IMR-90 (cell line): ENCODE results near the gene PGF. TPM values are rescaled to one million over a fixed set of nuclear protein-coding genes. Genes with fewer than 3 reads are reported as not detected.
A peak's percentile ranks its signal among the peaks of the same experiment; 100 is the strongest.

ENCODE experiments used
- ATAC-seq: fragments of 200-7000 bp; cut with Tn5 transposase; 2 replicates; pipeline ENCODE4 v1.9.1; 2020; ENCODE audit warnings: low read depth, mild to moderate bottlenecking, moderate library complexity
- BruUV-seq: library from RNA; stranded (reverse); fragments of 400-500 nt; replicated peaks from 2 replicates; lab custom pipeline; 2021; lab: Mats Ljungman, UMichigan
- CTCF ChIA-PET: fragments of 300-600 bp; formaldehyde crosslinking; extraction: SDS; loops from one replicate; lab custom pipeline; 2021; ENCODE audit warnings: antibody characterized with exemption; lab: Yijun Ruan, JAX
- POLR2A ChIA-PET: fragments of 300-600 bp; sonication (Branson Sonifier 250); formaldehyde crosslinking; loops from one replicate; lab custom pipeline; 2022; ENCODE audit warnings: antibody characterized with exemption; ENCODE audit not compliant: unreplicated experiment; lab: Charles Lee
- DNase-seq: peaks from one replicate; pipeline ENCODE4 v3.0.0; 2013
- H2AFZ ChIP-seq: replicated peaks from 2 replicates; pipeline ENCODE3; 2013; ENCODE audit warnings: low read length, mild to moderate bottlenecking; ENCODE audit not compliant: poor library complexity
- H2AK5ac ChIP-seq: 2 replicates; pipeline ENCODE4 v1.6.1; 2013; ENCODE audit warnings: low read depth, low read length, inconsistent platforms
- H2AK9ac ChIP-seq: replicated peaks from 2 replicates; pipeline ENCODE3; 2013; ENCODE audit warnings: mild to moderate bottlenecking, low read depth, low read length, moderate library complexity; ENCODE audit not compliant: poor library complexity
- H2BK120ac ChIP-seq: 2 replicates; pipeline ENCODE4 v1.6.1; 2013; ENCODE audit warnings: low read depth, low read length, inconsistent platforms
- H2BK15ac ChIP-seq: 3 replicates; pipeline ENCODE4 v1.6.1; 2013; ENCODE audit warnings: low read depth, low read length, inconsistent platforms
- H2BK20ac ChIP-seq: 2 replicates; pipeline ENCODE4 v1.6.1; 2013; ENCODE audit warnings: low read depth, mild to moderate bottlenecking, inconsistent platforms, low read length, moderate library complexity
- H2BK5ac ChIP-seq: 2 replicates; pipeline ENCODE4 v1.6.1; 2013; ENCODE audit warnings: mild to moderate bottlenecking, low read depth, low read length, inconsistent platforms; ENCODE audit not compliant: poor library complexity, severe bottlenecking
- H3K14ac ChIP-seq: replicated peaks from 2 replicates; pipeline ENCODE4 v1.6.1; 2013; ENCODE audit warnings: low read depth, low read length, inconsistent platforms
- H3K18ac ChIP-seq: 2 replicates; pipeline ENCODE4 v1.6.1; 2013; ENCODE audit warnings: low read depth, low read length, control low read depth
- H3K23ac ChIP-seq: 2 replicates; pipeline ENCODE4 v1.6.1; 2013; ENCODE audit warnings: low read depth, low read length, inconsistent platforms
- H3K27ac ChIP-seq: 2 replicates; pipeline ENCODE4 v1.5.1; 2013; ENCODE audit warnings: mild to moderate bottlenecking, control low read depth, low read length; ENCODE audit not compliant: insufficient read depth
- H3K27me3 ChIP-seq: 2 replicates; pipeline ENCODE4 v1.6.1; 2013; ENCODE audit warnings: low read length; ENCODE audit not compliant: control insufficient read depth, insufficient read depth
- H3K36me3 ChIP-seq: 2 replicates; pipeline ENCODE4 v1.6.1; 2013; ENCODE audit warnings: low read length, mixed read lengths; ENCODE audit not compliant: control insufficient read depth, insufficient read depth
- H3K4ac ChIP-seq: 2 replicates; pipeline ENCODE4 v1.6.1; 2013; ENCODE audit warnings: low read depth, low read length, inconsistent platforms
- H3K4me1 ChIP-seq: 2 replicates; pipeline ENCODE4 v1.6.1; 2013; ENCODE audit warnings: low read length, mixed read lengths; ENCODE audit not compliant: control insufficient read depth, insufficient read depth
- H3K4me2 ChIP-seq: 2 replicates; pipeline ENCODE4 v1.6.1; 2013; ENCODE audit warnings: low read depth, mild to moderate bottlenecking, control low read depth, low read length, moderate library complexity
- H3K4me3 ChIP-seq: 2 replicates; pipeline ENCODE4 v1.5.1; 2013; ENCODE audit warnings: low read depth, mild to moderate bottlenecking, control low read depth, low read length, moderate library complexity; ENCODE audit not compliant: insufficient read depth
- H3K56ac ChIP-seq: 2 replicates; pipeline ENCODE4 v1.6.1; 2013; ENCODE audit warnings: low read length, inconsistent platforms; ENCODE audit not compliant: insufficient read depth; ENCODE audit errors: extremely low read depth
- H3K79me1 ChIP-seq, 2 experiments: 2 replicates each; pipeline ENCODE4 v1.6.1; 2013; ENCODE audit warnings: low read length in 2 of 2, inconsistent platforms in 1 of 2, low read depth in 1 of 2
- H3K9ac ChIP-seq: 2 replicates; pipeline ENCODE4 v1.6.1; 2013; ENCODE audit warnings: low read depth, low read length, control low read depth
- H3K9me1 ChIP-seq: 2 replicates; pipeline ENCODE4 v1.6.1; 2013; ENCODE audit warnings: low read length, inconsistent platforms; ENCODE audit not compliant: insufficient read depth
- H3K9me3 ChIP-seq: 2 replicates; pipeline ENCODE4 v1.6.1; 2013; ENCODE audit warnings: low read length; ENCODE audit not compliant: control insufficient read depth, insufficient read depth
- H4K20me1 ChIP-seq: 2 replicates; pipeline ENCODE4 v1.6.1; 2013; ENCODE audit warnings: low read length, inconsistent platforms; ENCODE audit not compliant: insufficient read depth
- H4K5ac ChIP-seq: 2 replicates; pipeline ENCODE4 v1.6.1; 2013; ENCODE audit warnings: mild to moderate bottlenecking, low read depth, low read length, control low read depth
- H4K8ac ChIP-seq, 2 experiments: 2 replicates each; pipeline ENCODE4 v1.6.1; 2013; ENCODE audit warnings: low read depth in 2 of 2, low read length in 2 of 2, control low read depth in 1 of 2, inconsistent platforms in 1 of 2
- H4K91ac ChIP-seq: 2 replicates; pipeline ENCODE4 v1.6.1; 2013; ENCODE audit warnings: low read depth, low read length, inconsistent platforms; ENCODE audit not compliant: insufficient read depth
- BHLHE40 ChIP-seq: fragments of 150-350 bp; IDR thresholded peaks from 2 replicates; pipeline ENCODE4 v1.6.1; 2016; ENCODE audit warnings: mild to moderate bottlenecking, low read depth, low read length
- CEBPB ChIP-seq: IDR thresholded peaks from 2 replicates; pipeline ENCODE4 v1.6.1; 2012; ENCODE audit warnings: low read depth, low read length, improper control_type of control experiment
- CHD1 ChIP-seq: IDR thresholded peaks from 2 replicates; pipeline ENCODE4 v1.6.1; 2012; ENCODE audit warnings: low read depth, low read length, improper control_type of control experiment
- FOS ChIP-seq: fragments of 150-350 bp; IDR thresholded peaks from 2 replicates; pipeline ENCODE4 v1.6.1; 2016; ENCODE audit warnings: low read depth, low read length
- MAFK ChIP-seq: IDR thresholded peaks from 2 replicates; pipeline ENCODE4 v1.6.1; 2012; ENCODE audit warnings: low read depth, low read length, improper control_type of control experiment
- MAZ ChIP-seq: IDR thresholded peaks from 2 replicates; pipeline ENCODE4 v1.6.1; 2012; ENCODE audit warnings: low read depth, mild to moderate bottlenecking, low read length, improper control_type of control experiment, moderate library complexity, borderline replicate concordance
- NFE2L2 ChIP-seq: fragments of 150-350 bp; IDR thresholded peaks from 2 replicates; pipeline ENCODE4 v1.6.1; 2016; ENCODE audit warnings: low read depth, mild to moderate bottlenecking, low read length
- POLR2A ChIP-seq: IDR thresholded peaks from 2 replicates; pipeline ENCODE4 v1.6.1; 2012; ENCODE audit warnings: mild to moderate bottlenecking, low read depth, low read length
- RAD21 ChIP-seq: IDR thresholded peaks from 2 replicates; pipeline ENCODE4 v1.6.1; 2012; ENCODE audit warnings: low read length, improper control_type of control experiment
- RCOR1 ChIP-seq: IDR thresholded peaks from 2 replicates; pipeline ENCODE4 v1.6.1; 2012; ENCODE audit warnings: mild to moderate bottlenecking, low read length, improper control_type of control experiment; ENCODE audit not compliant: insufficient replicate concordance
- SMC3 ChIP-seq: fragments of 150-350 bp; IDR thresholded peaks from 2 replicates; pipeline ENCODE4 v1.6.1; 2016; ENCODE audit warnings: low read depth, mild to moderate bottlenecking, antibody characterized with exemption, low read length, moderate library complexity
- WGBS, 2 experiments: methylation state at CpG; one replicate each; pipeline versions ENCODE4 v1.1.5 to v1.1.7; 2013; ENCODE audit warnings: missing lambda C conversion rate in 2 of 2; ENCODE audit not compliant: insufficient read length in 1 of 2; ENCODE audit errors: extremely low coverage in 2 of 2; 5-methylcytosine and 5-hydroxymethylcytosine counted together
- dilution Hi-C: fragments of 300-500 bp; cut with HindIII; formaldehyde crosslinking; loops from one replicate; pipeline ENCODE4 v1.14.3; 2018; ENCODE audit warnings: low sequenced_read_pairs; ENCODE audit not compliant: unreplicated experiment
- in situ Hi-C: fragments of 300-500 bp; cut with MboI; formaldehyde crosslinking; loops from 3 replicates; pipeline ENCODE4 v1.14.3; 2019; ENCODE audit warnings: low sequenced_read_pairs, inconsistent platforms, mixed read lengths
- intact Hi-C: fragments of 100-400 bp; cut with micrococcal nuclease; formaldehyde crosslinking; loops from 2 replicates; pipeline ENCODE4 v1.10.0; 2022
- polyA plus RNA-seq, 3 experiments: library from polyadenylated mRNA; depleted of rRNA; stranded (reverse); fragments of >200 nt; gene quantifications; 2 replicates each; pipeline ENCODE4 v1.2.3, GENCODE V29; 2012; ENCODE audit warnings: low replicate concordance in 1 of 3
- total RNA-seq: library from RNA; depleted of rRNA; stranded (reverse); fragments of >200 nt; gene quantifications from 2 replicates; pipeline ENCODE4 v1.2.3, GENCODE V29; 2012
- TF ChIP-seq, protein P1 (sequence below): fragments of 150-350 bp; IDR thresholded peaks from 2 replicates; pipeline ENCODE4 v1.6.1; 2016; ENCODE audit warnings: low read depth, mild to moderate bottlenecking, low read length, moderate library complexity, borderline replicate concordance
- TF ChIP-seq, protein P2 (sequence below): fragments of 150-350 bp; IDR thresholded peaks from 2 replicates; pipeline ENCODE4 v1.6.1; 2017; ENCODE audit warnings: mild to moderate bottlenecking, antibody characterized with exemption, low read length, low read depth
- TF ChIP-seq, protein P3 (sequence below): conservative IDR thresholded peaks from 2 replicates; pipeline ENCODE4 v1.5.1; 2012; ENCODE audit warnings: mild to moderate bottlenecking, low read depth, low read length, improper control_type of control experiment

The PGF gene
- total and polyA plus RNA-seq, 2 of the 4 experiments (the other 2 are of a cell fraction): 0.36 to 0.39 TPM

DNA sequence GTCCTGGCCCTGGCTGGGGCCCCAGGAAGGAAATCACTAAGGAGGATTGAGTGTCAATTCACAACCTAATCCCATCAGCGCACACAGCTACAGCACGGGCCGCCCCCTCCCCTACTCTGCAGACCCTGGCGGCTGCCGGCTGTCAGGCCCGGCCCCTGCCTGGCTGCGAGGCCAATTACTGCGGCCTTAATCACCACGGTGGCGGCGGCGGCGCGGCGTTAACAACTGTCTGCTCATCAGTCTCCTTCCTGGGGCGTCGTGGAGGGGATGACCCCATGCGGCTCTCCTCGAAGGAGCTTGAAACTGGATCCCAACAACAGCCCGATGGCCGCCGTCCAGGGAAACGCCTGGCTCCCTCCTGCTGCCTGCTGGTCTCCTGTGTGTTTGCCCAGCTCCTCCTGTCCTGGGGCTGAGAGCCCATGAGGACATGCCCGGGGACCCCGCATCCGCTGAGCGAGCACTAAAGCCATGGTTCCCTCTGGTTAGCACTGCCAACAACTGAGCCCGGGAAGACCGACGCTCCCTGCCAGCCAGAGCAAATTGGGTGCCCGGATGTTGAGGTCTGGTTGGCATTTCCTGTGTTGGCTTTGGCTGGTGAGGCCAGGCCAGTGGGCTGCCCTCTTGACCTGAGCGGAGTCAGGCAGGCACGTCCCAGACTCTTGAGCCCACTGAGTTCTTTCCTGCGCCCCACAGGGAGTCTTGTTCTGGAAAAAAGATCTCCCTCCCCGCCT, 25.5 kb upstream of the PGF start:
- Histone ChIP-seq H2AFZ (peak overlapping the region; percentile 92), H3K9me3 (no peaks in the 10 kb centered on the region), H2BK20ac (peak overlapping the region; percentile 73; the same call in 1 of the 2 replicates), H3K27me3 (peaks cover 2% of the 10 kb centered on the region; the same call in 1 of the 2 replicates), H3K9ac (no peak overlapping the region), H3K56ac (no peak overlapping the region), H2AK5ac (peak overlapping the region; percentile 43; the same call in 1 of the 2 replicates), H4K8ac (peak overlapping the region; percentile 27 to 90; a peak in 2 of 4 replicates), H4K91ac (peak overlapping the region; percentile 75), H3K4me3 (no peak overlapping the region), H3K18ac (peak overlapping the region; percentile 24; the same call in 1 of the 2 replicates), H2BK15ac (peak overlapping the region; percentile 26; the same call in 1 of the 3 replicates), H2BK120ac (peak overlapping the region; percentile 89), H4K5ac (peak overlapping the region; percentile 27), H2BK5ac (no peak overlapping the region), H3K27ac (no peak overlapping the region; the same call in 1 of the 2 replicates), H3K4me1 (peaks cover 15% of the 10 kb centered on the region), H3K36me3 (no peaks in the 10 kb centered on the region), H3K4me2 (no peak overlapping the region), H3K79me1 (no peaks in the 10 kb centered on the region), H3K14ac (peak overlapping the region; percentile 72), H4K20me1 (no peaks in the 10 kb centered on the region), H2AK9ac (peak overlapping the region; percentile 83), H3K9me1 (peaks cover 6% of the 10 kb centered on the region; the same call in 1 of the 2 replicates), H3K4ac (peak overlapping the region; percentile 79), H3K23ac (peak overlapping the region; percentile 60; the same call in 1 of the 2 replicates)
- ATAC-seq: peak; percentile 76
- BruUV-seq: no TSS peak
- CTCF ChIA-PET: interaction anchor here (1.3 kb wide), 1 partner anchor 12 kb away, joined by 3 read pairs; no protein-coding TSS in a partner anchor
- intact Hi-C loops (no loop called here), in situ Hi-C loops (no loop called here), dilution Hi-C loops (no loop called here)
- peak; percentile 19 for DNase-seq
- 21% methylated on average over 6 of the region's 35 CpGs; no CpG with 5 or more reads in 1 of the 2 experiments for WGBS, 2 experiments
- POLR2A ChIA-PET: no interaction called here
- TF ChIP-seq CEBPB (no peak), BHLHE40 (no peak), RAD21 (no peak), POLR2A (no peak), RCOR1 (no peak), FOS (no peak), SMC3 (no peak), MAFK (no peak), NFE2L2 (no peak), CHD1 (no peak), MAZ (no peak)
- TF ChIP-seq, protein P1, sequence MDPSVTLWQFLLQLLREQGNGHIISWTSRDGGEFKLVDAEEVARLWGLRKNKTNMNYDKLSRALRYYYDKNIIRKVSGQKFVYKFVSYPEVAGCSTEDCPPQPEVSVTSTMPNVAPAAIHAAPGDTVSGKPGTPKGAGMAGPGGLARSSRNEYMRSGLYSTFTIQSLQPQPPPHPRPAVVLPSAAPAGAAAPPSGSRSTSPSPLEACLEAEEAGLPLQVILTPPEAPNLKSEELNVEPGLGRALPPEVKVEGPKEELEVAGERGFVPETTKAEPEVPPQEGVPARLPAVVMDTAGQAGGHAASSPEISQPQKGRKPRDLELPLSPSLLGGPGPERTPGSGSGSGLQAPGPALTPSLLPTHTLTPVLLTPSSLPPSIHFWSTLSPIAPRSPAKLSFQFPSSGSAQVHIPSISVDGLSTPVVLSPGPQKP: no peak
- TF ChIP-seq, protein P2, sequence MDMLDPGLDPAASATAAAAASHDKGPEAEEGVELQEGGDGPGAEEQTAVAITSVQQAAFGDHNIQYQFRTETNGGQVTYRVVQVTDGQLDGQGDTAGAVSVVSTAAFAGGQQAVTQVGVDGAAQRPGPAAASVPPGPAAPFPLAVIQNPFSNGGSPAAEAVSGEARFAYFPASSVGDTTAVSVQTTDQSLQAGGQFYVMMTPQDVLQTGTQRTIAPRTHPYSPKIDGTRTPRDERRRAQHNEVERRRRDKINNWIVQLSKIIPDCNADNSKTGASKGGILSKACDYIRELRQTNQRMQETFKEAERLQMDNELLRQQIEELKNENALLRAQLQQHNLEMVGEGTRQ: no peak
- TF ChIP-seq, protein P3, sequence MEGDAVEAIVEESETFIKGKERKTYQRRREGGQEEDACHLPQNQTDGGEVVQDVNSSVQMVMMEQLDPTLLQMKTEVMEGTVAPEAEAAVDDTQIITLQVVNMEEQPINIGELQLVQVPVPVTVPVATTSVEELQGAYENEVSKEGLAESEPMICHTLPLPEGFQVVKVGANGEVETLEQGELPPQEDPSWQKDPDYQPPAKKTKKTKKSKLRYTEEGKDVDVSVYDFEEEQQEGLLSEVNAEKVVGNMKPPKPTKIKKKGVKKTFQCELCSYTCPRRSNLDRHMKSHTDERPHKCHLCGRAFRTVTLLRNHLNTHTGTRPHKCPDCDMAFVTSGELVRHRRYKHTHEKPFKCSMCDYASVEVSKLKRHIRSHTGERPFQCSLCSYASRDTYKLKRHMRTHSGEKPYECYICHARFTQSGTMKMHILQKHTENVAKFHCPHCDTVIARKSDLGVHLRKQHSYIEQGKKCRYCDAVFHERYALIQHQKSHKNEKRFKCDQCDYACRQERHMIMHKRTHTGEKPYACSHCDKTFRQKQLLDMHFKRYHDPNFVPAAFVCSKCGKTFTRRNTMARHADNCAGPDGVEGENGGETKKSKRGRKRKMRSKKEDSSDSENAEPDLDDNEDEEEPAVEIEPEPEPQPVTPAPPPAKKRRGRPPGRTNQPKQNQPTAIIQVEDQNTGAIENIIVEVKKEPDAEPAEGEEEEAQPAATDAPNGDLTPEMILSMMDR: no peak
